SIG-M5 treated with dmso at 0.1 percent for 504 hours (cell line): ENCODE results near the gene HDAC10.

Source experiments
- DNase-seq: peaks from one replicate; lab custom pipeline; 2025; ENCODE audit not compliant: unreplicated experiment; lab: John Stamatoyannopoulos, UW

The HDAC10 gene

GRCh38 chr22:50219800-50220602, 31.1 kb downstream of the HDAC10 start:
- DNase-seq = no peak

GRCh38 chr22:50218996-50219727, 31.9 kb downstream of the HDAC10 start:
- DNase-seq = peak; percentile 40

GRCh38 chr22:50218153-50218995, 32.7 kb downstream of the HDAC10 start:
- DNase-seq = no peak

GRCh38 chr22:50217543-50218152, 33.4 kb downstream of the HDAC10 start:
- no peak for DNase-seq

- no peak for DNase-seq
Measured at GRCh38 chr22:50216684-50217520, 34.2 kb downstream of the HDAC10 start.

GRCh38 chr22:50216055-50216683, 34.9 kb downstream of the HDAC10 start:
- DNase-seq = no peak

GRCh38 chr22:50215297-50216054, 35.6 kb downstream of the HDAC10 start:
- DNase-seq = no peak

GRCh38 chr22:50213263-50213662, 37.8 kb downstream of the HDAC10 start:
- no peak for DNase-seq

- DNase-seq = no peak
Measured at GRCh38 chr22:50211147-50211546, 39.9 kb downstream of the HDAC10 start.

- no peak for DNase-seq
Measured at GRCh38 chr22:50210378-50211139, 40.5 kb downstream of the HDAC10 start.

- DNase-seq = peak; percentile 36
Measured at GRCh38 chr22:50209893-50210292, 41.2 kb downstream of the HDAC10 start.

- no peak for DNase-seq
Measured at GRCh38 chr22:50208939-50209892, 41.8 kb downstream of the HDAC10 start.

- no peak for DNase-seq
Measured at GRCh38 chr22:50208430-50208938, 42.6 kb downstream of the HDAC10 start.

GRCh38 chr22:50207383-50208140, 43.5 kb downstream of the HDAC10 start:
- no peak for DNase-seq

GRCh38 chr22:50206599-50206998, 44.5 kb downstream of the HDAC10 start:
- no peak for DNase-seq
